Measurements from ENCODE around the gene RASGRP3. TPM values are rescaled to one million over a fixed set of nuclear protein-coding genes. Genes with fewer than 3 reads are reported as not detected.

Gene RASGRP3
- total and polyA plus RNA-seq, 2 of the 13 experiments (the other 11 are each of a cell fraction or from before 2014, with no cell fraction given), result 0.01 TPM; not detected in 1

- Histone ChIP-seq H3K79me2 (ENCODE audit: insufficient read depth, low read length) (peaks cover 28% of the 10 kb centered on the region), H3K27me3 (ENCODE audit: control insufficient read depth in 1 of 2, insufficient read depth in 2 of 2, low read length in 2 of 2) (no peaks in the 10 kb centered on the region; a peak in 1 of 5 replicates), H3K9me3 (ENCODE audit: low read length) (no peaks in the 10 kb centered on the region), H4K20me1 (ENCODE audit: insufficient read depth, low read length) (no peaks in the 10 kb centered on the region), H2AFZ (ENCODE audit: low read length) (no peak overlapping the region), H3K4me2 (ENCODE audit: low read depth, low read length) (peak overlapping the region; percentile 89), H3K27ac (ENCODE audit: extremely low read length, insufficient read depth, low read length) (no peak overlapping the region), H3K4me3 (replicated peaks in 1 of 3; ENCODE audit: insufficient read depth in 1 of 3, low read depth in 2 of 3, low read length in 3 of 3) (peak overlapping the region in 2 of 3 experiments; percentile 12 to 86; a peak in 2 of 6 replicates), H3K4me1 (ENCODE audit: insufficient read depth, low read length) (peaks cover 32% of the 10 kb centered on the region), H3K9ac (ENCODE audit: insufficient read depth, low read depth, low read length) (no peak overlapping the region), H3K36me3 (replicated peaks in 1 of 2; ENCODE audit: control insufficient read depth in 1 of 2, insufficient read depth in 2 of 2, low read length in 2 of 2) (peaks cover 7 to 21% of the 10 kb centered on the region in 2 experiments)
- TF ChIP-seq ZNF382 (CRISPR knock-in tag; IDR thresholded peaks at IDR 0.05; ENCODE audit: borderline replicate concordance), result no peak
- no peak for TF ChIP-seq NFKB2 (CRISPR knock-in tag; IDR thresholded peaks at IDR 0.05; ENCODE audit: borderline replicate concordance)
- TF ChIP-seq PHF5A (CRISPR knock-in tag; IDR thresholded peaks at IDR 0.05; ENCODE audit: low read depth, unreplicated experiment), result no peak
- no peak for TF ChIP-seq ZNF7 (CRISPR knock-in tag; IDR thresholded peaks at IDR 0.05)
- TF ChIP-seq, protein P1, sequence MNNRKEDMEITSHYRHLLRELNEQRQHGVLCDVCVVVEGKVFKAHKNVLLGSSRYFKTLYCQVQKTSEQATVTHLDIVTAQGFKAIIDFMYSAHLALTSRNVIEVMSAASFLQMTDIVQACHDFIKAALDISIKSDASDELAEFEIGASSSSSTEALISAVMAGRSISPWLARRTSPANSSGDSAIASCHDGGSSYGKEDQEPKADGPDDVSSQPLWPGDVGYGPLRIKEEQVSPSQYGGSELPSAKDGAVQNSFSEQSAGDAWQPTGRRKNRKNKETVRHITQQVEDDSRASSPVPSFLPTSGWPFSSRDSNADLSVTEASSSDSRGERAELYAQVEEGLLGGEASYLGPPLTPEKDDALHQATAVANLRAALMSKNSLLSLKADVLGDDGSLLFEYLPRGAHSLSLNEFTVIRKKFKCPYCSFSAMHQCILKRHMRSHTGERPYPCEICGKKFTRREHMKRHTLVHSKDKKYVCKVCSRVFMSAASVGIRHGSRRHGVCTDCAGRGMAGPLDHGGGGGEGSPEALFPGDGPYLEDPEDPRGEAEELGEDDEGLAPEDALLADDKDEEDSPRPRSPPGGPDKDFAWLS (CRISPR knock-in tag; IDR thresholded peaks at IDR 0.05; ENCODE audit: borderline replicate concordance), result no peak
- no peak for TF ChIP-seq ZNF121 (CRISPR knock-in tag; IDR thresholded peaks at IDR 0.05)
- TF ChIP-seq ARID3A (IDR thresholded peaks at IDR 0.05; ENCODE audit: low read depth, low read length), result no peak
- ChIA-PET POLR2A (no interaction called here), CTCF (ENCODE audit: low intra/inter-chr PET ratio, low total read pairs) (no interaction called here)
- intact Hi-C loops (cut with micrococcal nuclease; ENCODE audit: unreplicated experiment), result no loop called here
- DNase-seq (ENCODE audit: low spot score) (no peak), ATAC-seq (no peak), FAIRE-seq (no peak)
- in situ Hi-C loops (cut with HindIII; ENCODE audit: extremely low pct_ligation_motif_present, low pct_unique_long_range_greater_than_20kb), result loop anchor here (25.0 kb wide), 1 partner anchor 835 kb away; no protein-coding TSS in a partner anchor
- WGBS (ENCODE audit: low lambda C conversion rate), result 67% methylated on average over 3 of the region's 3 CpGs
- no TSS peak for BruUV-seq (replicated peaks)
Measured at GRCh38 chr2:33597026-33597425, 120.6 kb downstream of the RASGRP3 start.
